HL-60 (cell line): Measurements from ENCODE around the gene ZBTB3.

ENCODE experiments used
- GABPA ChIP-seq: IDR thresholded peaks from 2 replicates; pipeline ENCODE4 v1.6.1; 2012; ENCODE audit warnings: low read depth
- POLR2AphosphoS5 ChIP-seq: IDR thresholded peaks from 2 replicates; pipeline ENCODE4 v1.6.1; 2012; ENCODE audit warnings: low read depth
- SPI1 ChIP-seq: IDR thresholded peaks from 2 replicates; pipeline ENCODE4 v1.6.1; 2012; ENCODE audit warnings: low read depth, mild to moderate bottlenecking, borderline replicate concordance
- TF ChIP-seq, protein P1 (sequence below): IDR thresholded peaks from one replicate; pipeline ENCODE4 v1.5.1; 2011; ENCODE audit warnings: low read length, control low read depth, inconsistent platforms; ENCODE audit not compliant: insufficient read depth
- TF ChIP-seq, protein P2 (sequence below): IDR thresholded peaks from 2 replicates; pipeline ENCODE4 v1.6.1; 2012; ENCODE audit warnings: low read depth; ENCODE audit not compliant: insufficient replicate concordance

DNA sequence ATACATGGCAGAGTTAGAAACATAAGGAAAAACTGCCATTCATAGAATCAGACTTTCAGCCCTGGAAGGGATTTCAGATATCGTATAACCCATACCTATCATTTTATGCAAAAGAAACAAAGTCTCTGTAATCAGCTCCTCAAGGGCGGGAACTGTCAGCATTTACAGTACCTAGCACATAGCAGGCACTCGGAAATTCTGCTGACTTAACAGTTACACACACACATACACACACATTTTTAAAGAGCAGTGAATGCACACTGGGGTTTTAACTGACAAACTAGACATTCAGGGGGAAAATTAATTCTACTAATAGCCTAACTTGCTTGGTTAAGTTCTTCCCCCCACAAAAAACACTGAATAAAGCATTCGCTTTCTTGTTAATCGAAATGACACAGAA is 37.8 kb downstream of the ZBTB3 start:
- TF ChIP-seq, protein P1, sequence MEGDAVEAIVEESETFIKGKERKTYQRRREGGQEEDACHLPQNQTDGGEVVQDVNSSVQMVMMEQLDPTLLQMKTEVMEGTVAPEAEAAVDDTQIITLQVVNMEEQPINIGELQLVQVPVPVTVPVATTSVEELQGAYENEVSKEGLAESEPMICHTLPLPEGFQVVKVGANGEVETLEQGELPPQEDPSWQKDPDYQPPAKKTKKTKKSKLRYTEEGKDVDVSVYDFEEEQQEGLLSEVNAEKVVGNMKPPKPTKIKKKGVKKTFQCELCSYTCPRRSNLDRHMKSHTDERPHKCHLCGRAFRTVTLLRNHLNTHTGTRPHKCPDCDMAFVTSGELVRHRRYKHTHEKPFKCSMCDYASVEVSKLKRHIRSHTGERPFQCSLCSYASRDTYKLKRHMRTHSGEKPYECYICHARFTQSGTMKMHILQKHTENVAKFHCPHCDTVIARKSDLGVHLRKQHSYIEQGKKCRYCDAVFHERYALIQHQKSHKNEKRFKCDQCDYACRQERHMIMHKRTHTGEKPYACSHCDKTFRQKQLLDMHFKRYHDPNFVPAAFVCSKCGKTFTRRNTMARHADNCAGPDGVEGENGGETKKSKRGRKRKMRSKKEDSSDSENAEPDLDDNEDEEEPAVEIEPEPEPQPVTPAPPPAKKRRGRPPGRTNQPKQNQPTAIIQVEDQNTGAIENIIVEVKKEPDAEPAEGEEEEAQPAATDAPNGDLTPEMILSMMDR = no peak
- TF ChIP-seq POLR2AphosphoS5 (no peak), GABPA (no peak), SPI1 (no peak)
- TF ChIP-seq, protein P2, sequence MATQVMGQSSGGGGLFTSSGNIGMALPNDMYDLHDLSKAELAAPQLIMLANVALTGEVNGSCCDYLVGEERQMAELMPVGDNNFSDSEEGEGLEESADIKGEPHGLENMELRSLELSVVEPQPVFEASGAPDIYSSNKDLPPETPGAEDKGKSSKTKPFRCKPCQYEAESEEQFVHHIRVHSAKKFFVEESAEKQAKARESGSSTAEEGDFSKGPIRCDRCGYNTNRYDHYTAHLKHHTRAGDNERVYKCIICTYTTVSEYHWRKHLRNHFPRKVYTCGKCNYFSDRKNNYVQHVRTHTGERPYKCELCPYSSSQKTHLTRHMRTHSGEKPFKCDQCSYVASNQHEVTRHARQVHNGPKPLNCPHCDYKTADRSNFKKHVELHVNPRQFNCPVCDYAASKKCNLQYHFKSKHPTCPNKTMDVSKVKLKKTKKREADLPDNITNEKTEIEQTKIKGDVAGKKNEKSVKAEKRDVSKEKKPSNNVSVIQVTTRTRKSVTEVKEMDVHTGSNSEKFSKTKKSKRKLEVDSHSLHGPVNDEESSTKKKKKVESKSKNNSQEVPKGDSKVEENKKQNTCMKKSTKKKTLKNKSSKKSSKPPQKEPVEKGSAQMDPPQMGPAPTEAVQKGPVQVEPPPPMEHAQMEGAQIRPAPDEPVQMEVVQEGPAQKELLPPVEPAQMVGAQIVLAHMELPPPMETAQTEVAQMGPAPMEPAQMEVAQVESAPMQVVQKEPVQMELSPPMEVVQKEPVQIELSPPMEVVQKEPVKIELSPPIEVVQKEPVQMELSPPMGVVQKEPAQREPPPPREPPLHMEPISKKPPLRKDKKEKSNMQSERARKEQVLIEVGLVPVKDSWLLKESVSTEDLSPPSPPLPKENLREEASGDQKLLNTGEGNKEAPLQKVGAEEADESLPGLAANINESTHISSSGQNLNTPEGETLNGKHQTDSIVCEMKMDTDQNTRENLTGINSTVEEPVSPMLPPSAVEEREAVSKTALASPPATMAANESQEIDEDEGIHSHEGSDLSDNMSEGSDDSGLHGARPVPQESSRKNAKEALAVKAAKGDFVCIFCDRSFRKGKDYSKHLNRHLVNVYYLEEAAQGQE = no peak
